Activated CD4-positive, alpha-beta T cell treated with anti-CD3 and anti-CD28 coated beads for 48 hours (primary cell): ENCODE measurements around the gene ZGLP1.

Experiments
- DNase-seq: peaks from one replicate; pipeline ENCODE4 v3.0.0-alpha.2; 2020

The ZGLP1 gene

GRCh38 chr19:10325732-10326131 lies 16.1 kb upstream of the ZGLP1 start:
- no peak for DNase-seq

DNA sequence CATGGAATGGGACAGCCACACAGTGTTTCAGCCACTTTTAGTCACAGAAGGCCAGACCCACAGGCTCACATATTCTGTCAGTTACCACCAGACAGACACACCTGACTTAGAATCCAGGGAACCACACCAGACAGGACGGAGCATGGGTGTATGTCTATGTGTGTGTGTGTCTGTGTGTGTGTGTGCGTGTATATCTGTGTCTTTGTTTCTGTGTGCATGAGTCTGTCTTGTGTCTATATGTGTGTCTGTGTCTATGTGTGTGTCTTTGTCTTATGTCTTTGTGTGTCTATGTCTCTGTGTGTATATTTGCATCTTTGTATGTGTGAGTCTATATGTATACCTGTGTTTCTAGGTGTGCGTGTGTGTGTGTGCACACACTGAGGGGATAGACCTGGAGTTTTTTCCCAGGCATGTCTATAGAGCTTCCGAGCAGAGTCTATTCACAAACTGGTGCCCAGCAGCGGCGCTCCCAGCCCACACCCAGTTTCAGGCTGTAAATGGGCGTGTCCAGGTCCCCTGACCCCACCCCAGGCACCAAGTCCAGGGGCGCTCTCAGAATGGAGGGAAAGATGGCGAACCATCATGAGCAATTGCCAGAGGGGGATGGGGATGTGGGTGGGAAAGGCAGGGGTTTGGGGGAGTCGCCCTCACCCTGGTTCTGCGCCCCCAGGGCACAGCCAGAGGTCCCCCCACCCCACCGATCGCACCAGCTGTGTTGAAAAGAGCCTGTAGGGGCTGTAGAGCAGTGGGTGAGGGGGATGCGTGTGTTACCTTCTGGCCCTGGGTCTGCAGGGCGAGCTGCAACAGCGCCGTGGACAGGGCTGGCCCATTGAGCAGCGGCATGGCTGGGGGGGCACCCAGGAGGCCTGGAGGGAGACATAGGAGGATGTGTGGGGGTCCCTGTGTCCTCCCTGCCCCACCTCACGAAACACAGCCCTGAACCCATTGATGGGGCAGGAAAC lies 12.5 kb upstream of the ZGLP1 start:
- no peak for DNase-seq

GRCh38 chr19:10321417-10321797 lies 11.8 kb upstream of the ZGLP1 start:
- DNase-seq = no peak

DNA sequence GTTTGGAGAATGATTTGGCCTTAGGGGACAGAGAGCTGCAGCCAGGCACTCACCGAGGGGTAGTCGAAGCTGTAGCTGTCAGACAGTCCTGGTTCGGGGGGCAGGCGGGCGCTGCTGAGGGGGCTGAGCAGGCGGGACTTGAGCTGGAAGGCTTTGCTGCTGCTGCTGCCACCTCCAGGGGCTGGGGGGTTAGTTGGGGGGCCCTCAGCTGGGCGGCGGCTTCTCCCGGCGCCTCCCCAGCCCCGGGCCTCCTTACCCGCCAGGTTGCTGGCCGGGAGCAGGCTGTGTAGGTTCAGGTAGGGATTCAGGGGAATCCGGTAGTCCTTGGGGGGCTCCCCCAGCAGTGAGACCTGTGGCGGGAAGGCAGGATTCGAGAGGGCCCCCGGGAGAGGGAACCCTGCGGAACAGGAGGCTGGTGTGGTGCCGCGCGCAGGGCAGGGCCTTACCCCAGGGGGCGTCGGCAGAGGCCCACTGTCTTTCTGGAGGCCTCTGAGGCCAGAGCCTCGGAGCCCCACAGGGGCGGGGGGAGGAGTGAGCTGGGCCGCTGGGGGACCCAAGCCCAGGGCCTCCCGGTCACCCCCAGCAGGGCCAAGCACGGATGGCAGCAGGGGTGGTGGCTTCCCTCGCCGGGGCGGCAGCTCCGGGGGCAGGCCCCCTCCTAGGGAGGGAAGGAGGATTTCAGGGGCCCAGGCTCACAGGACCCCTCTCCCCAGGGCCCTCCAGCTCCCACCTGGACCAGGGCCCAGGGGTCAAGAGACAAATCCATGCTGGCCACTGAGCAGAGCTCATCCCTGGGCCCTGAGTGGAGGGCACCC lies 11.2 kb upstream of the ZGLP1 start:
- DNase-seq = no peak

DNA sequence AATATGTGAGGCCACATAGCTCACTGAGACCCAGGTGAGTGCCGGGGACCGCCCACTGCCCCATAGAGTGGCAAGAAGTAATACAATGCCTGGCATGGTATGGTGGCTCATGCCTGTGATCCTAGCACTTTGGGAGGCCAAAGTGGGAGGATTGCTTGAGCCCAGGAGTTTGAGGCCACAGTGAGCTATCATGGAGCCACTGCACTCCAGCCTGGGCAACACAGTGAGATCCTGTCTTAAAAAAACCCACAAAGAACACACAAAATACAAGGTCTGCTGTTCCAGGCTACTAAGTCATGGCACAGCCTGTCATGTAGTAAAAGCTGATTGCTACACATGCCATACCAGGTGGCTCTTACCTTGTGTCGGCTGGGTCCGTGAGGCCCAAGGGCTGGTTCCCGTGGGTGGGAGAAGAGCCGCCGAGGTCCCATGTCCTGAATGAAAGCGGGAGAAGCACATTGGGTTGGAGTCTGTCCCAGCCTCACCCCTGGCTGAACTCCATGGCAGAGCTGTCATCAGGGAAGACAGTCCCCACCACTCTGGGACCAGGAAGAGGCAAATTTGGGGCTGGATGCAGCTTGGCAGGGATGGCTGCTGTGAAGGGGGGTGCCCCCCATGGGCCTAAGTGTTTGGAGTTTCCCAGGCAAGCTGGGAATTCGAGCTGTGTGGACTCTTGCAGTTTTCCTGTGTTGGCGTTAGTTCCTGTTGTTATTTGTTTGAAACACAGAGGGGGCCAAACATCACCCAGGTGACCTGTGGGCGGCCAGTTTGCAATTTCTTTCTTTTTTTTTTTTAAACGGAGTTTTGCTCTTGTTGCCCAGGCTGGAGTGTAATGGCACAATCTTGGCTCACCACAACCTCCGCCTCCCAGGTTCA lies 9.4 kb upstream of the ZGLP1 start:
- DNase-seq = no peak

DNA sequence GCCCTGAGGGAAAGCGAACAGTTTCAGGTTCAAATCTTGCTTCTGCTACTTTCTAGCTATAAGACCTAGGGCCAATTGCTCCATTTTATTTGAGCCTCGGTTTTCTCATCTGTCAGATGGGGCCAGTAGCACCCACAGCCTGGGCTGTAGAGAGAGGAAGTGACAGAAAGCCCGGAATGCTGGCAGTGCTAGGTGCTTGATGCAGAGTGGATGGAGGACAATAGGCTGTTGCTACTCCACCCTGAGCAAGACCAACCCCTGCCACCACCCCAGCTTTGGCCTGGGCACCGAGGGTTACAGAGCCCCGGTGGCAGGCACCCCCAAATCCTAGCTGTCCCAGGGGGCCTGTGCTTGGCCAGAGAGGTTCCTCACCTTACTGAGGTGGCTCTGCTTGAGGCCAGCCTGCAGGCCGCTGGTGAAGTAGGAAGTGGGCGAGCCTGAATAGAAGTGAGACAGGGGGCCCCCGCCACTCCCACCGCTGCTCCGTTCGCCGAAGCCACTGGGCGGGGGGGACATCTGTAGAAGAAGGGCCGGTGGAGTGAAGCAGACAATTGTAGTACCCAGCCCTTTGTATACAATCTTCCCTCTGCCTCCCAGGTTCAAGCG lies 8.3 kb upstream of the ZGLP1 start:
- DNase-seq = no peak

DNA sequence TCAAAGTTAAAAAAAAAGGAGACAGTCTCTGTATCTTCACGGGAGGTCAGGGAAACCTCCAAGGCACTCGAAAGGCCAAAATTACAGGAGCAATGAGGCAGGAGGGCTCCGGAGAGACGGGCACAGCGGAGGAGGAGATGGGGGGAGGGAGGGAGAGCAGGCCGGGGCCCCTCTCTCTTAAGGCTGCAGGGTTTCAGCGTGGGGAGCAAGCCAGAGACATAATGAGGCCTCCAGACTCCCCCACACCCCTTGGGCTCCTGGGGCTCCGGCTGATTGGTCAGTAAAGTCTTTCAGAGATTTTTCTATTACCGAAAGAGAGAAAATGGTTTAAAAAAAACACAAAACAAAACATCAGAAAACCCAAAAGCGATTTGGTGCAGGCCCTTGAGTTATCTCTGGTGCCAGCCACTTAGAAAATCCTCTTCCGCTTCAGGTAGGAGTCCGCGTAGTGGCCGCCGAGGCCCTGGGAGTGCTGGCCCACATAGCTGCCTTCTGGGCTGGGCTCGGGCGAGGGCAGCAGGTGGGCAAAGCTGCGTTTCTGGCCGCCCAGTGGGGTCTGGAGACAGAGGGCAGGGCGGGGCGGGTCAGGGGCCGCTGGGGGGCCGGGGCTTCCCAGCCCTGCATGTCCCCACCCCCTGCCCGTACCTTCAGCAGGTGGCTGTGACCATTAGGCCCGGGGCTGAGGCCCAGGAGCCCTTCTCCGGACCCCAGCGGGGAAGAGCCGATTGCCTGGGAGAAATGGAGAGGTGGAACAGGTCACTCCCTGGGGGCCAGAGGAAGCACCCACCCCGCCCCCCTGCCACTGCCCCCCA lies 7.6 kb upstream of the ZGLP1 start:
- DNase-seq = no peak

DNA sequence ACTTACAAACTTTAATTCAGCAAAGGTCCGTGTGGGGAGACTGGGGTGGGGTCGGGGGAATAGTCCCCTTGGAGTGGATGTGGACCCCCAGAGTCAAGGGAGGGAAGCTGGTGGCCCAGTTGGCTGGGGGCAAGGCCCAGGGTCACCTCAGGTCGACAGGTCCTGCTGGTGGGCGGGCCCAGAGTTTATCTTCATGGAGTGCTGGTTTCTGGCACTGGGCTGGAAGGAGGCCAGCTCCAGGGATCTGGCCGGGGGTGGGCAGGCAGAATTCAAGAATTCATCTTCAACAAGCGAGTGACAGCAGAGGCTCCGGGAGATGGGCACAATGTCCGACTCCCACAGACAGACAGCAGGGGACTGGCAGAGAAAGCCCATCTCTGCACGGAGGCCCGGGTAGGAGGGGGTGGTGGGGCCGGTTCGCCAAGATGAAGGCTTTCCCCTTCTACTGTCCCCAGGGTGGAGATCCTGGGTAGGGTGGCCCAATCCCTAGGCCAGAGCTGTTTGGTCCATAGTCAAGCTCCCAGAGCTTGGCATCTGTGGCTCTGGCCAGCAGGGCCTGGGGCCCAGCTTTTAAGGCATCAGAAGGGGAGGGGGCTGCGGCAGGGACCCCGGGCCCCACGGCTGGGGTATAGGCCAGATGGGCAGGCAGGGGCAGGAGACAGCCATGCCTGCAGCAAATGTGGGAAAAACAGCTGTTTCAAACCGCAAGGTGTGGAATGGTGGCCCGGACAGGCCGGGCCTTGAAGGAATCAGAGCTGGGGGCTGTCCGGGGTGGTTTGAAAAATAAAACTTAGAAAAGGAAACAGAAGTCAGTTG lies 6.8 kb upstream of the ZGLP1 start:
- no peak for DNase-seq

- DNase-seq = peak; percentile 94
Measured at GRCh38 chr19:10315335-10316214, 6.0 kb upstream of the ZGLP1 start, which contains the start of gene FDX2. Gene FDX2, minus strand, starts transcription at chr19:10316015. Its CDS starts 19 bp downstream, at chr19:10315996.

DNA sequence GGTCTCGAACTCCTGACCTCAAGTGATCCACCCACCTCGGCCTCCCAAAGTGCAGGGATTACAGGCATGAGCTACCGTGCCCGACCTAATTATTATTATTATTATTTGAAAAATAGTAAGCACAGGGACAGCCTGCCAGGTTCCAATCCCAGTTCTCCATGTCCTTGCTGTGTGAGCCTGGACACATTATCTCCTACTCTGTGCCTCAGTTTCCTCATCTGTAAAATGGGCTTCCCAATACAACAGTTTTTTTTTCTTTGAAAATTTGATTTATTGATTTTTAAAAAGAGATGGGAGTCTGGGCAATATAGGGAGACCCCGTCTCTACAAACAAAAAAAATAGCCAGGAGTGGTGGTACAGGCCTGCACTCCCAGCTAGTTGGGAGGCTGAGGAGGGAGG lies 3.3 kb downstream of the ZGLP1 start:
- DNase-seq = no peak

DNA sequence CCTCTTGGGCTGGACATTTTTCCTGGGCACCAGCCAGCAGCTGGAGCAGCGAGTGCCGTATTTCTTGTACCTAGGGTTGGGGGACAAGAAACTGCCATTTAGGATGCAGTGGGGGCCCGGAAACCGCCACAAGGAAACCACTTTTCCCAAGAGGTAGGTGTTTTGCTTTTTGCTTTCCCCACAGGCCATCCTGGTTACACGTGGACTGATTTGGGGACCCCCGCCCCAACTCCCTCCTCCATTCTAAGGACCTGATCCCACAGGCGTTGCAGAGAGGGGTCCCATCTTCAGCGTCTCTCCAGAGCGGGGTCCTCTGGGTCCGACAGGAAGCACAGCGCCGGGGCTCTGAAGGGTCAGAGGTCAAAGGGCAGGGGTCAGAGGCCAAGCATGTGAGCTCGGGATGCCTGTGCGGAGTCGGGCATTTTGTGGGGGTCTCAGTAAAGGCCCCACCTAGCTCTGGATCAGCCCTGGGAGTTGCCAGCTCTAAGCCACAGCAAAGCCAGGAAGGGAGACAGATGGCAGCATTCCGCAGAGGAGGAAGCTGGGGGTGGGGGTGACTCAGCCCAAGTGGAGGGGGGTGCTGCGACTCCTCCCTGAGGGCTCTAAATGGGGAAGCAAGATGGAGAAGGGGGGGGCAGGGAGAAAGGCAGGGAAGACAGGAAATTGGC lies 4.3 kb downstream of the ZGLP1 start:
- no peak for DNase-seq

- no peak for DNase-seq
Measured at GRCh38 chr19:10299545-10300458, 9.8 kb downstream of the ZGLP1 start.

- no peak for DNase-seq
Measured at GRCh38 chr19:10295847-10296591, 13.6 kb downstream of the ZGLP1 start.

DNA sequence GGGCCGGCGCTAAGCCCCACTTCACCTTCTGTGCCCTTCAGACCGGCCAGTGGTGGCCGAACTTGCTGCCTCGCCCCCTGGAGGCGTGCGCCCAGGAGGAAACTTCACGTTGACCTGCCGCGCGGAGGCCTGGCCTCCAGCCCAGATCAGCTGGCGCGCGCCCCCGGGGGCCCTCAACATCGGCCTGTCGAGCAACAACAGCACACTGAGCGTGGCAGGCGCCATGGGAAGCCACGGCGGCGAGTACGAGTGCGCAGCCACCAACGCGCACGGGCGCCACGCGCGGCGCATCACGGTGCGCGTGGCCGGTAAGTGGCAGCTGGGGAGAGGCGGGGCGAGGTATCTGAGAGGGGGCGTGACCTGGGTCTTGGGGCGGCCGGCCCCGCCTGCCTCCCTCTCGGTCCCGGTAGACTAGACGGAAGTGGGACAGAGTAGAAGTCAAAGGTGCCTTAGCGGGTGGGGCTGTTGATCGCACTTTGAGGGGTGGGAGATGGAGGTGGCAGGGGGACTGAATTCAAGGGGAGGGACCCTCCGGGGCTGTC lies 14.2 kb downstream of the ZGLP1 start:
- peak; percentile 66 for DNase-seq

GRCh38 chr19:10294368-10294697 lies 15.3 kb downstream of the ZGLP1 start:
- peak; percentile 17 for DNase-seq

DNA sequence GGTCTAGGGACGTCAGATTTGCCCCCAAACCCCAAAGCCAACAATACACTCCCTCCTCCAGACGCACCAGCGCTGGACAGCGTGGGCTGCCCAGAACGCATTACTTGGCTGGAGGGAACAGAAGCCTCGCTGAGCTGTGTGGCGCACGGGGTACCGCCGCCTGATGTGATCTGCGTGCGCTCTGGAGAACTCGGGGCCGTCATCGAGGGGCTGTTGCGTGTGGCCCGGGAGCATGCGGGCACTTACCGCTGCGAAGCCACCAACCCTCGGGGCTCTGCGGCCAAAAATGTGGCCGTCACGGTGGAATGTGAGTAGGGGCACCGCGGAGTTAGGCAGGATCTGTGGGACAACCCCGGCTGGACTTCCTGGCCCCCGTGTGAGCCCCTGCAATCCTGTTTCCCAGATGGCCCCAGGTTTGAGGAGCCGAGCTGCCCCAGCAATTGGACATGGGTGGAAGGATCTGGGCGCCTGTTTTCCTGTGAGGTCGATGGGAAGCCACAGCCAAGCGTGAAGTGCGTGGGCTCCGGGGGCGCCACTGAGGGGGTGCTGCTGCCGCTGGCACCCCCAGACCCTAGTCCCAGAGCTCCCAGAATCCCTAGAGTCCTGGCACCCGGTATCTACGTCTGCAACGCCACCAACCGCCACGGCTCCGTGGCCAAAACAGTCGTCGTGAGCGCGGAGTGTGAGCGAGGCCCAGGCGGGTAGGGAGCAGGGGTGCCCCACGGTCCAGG lies 15.8 kb downstream of the ZGLP1 start:
- DNase-seq = no peak
